NCI-H460 (cell line): ENCODE measurements around the gene OR4K15. TPM values are rescaled to one million over a fixed set of nuclear protein-coding genes. Genes with fewer than 3 reads are reported as not detected.
"Not testable (repeated sequence)": the region's sequence is repeated elsewhere in the genome, so short reads cannot be mapped to it uniquely, and the experiment has no call there.

Experiments used
- DNase-seq: peaks from one replicate; pipeline ENCODE4 v3.0.0-alpha.2; 2016; ENCODE audit warnings: low read depth; ENCODE audit errors: extremely low read depth
- polyA plus RNA-seq: library from polyadenylated mRNA; depleted of rRNA; stranded (reverse); fragments of >200 nt; gene quantifications from 2 replicates; pipeline ENCODE4 v1.2.3, GENCODE V29; 2014; cell fraction: nucleus; rRNA removed
- total RNA-seq: library from RNA; depleted of rRNA; stranded (reverse); fragments of >200 nt; shearing (Covaris generic); gene quantifications from 2 replicates; pipeline ENCODE4 v1.2.3, GENCODE V29; 2014; rRNA removed

The OR4K15 gene
- total RNA-seq, result not detected in 2 replicates
- not detected in 2 replicates for polyA plus RNA-seq

GRCh38 chr14:19975291-19975690 is at the start of gene OR4K15:
OR4K15 (plus strand) TSS chr14:19975591; CDS start chr14:19975591, 0 bp downstream.
- no peak for DNase-seq

- DNase-seq, result no peak
Observed at GRCh38 chr14:19930617-19931016, 44.8 kb upstream of the OR4K15 start, which contains the start of gene OR4K1. OR4K1 (plus strand) TSS chr14:19930917; CDS start chr14:19935667, 4,750 bp downstream.

- DNase-seq, result no peak
Observed at GRCh38 chr14:19941668-19942067, 33.7 kb upstream of the OR4K15 start.

GRCh38 chr14:19947413-19948090 is 27.8 kb upstream of the OR4K15 start:
- peak; percentile 9 for DNase-seq

- DNase-seq, result no peak
Observed at GRCh38 chr14:19949218-19949617, 26.2 kb upstream of the OR4K15 start.

- not testable (repeated sequence) for DNase-seq
Observed at GRCh38 chr14:19969735-19970134, 5.7 kb upstream of the OR4K15 start.

- no peak for DNase-seq
Observed at GRCh38 chr14:19974844-19975243, 547 bp upstream of the OR4K15 start.

GRCh38 chr14:19993438-19993837 is 18.0 kb downstream of the OR4K15 start:
- no peak for DNase-seq

GRCh38 chr14:20001863-20002262 is 26.5 kb downstream of the OR4K15 start, which contains the start of gene OR4Q2:
OR4Q2 (plus strand) TSS chr14:20002163.
- DNase-seq, result no peak

- DNase-seq, result no peak
Observed at GRCh38 chr14:20002319-20002718, 26.9 kb downstream of the OR4K15 start.

GRCh38 chr14:20008156-20008555 is 32.8 kb downstream of the OR4K15 start:
- no peak for DNase-seq

- no peak for DNase-seq
Observed at GRCh38 chr14:20019257-20019865, 44.0 kb downstream of the OR4K15 start, which contains the start of gene OR4K14. OR4K14 (minus strand) TSS chr14:20019307; CDS start chr14:20015193, 4,114 bp downstream.

Other genes with a start within 250 kb of the OR4K15 start
- gene OR4Q3, start 232.0 kb upstream of the OR4K15 start, total RNA-seq, result not detected in 2 replicates
- gene OR4M1, start 202.1 kb upstream of the OR4K15 start, total RNA-seq, result not detected in 2 replicates
- not detected in 2 replicates for gene OR4N2, start 171.8 kb upstream of the OR4K15 start, total RNA-seq
- not detected in 2 replicates for gene OR4K2, start 100.4 kb upstream of the OR4K15 start, total RNA-seq
- gene OR4K5, start 55.0 kb upstream of the OR4K15 start, total RNA-seq, result not detected in 2 replicates
- not detected in 2 replicates for gene OR4K1, start 44.7 kb upstream of the OR4K15 start, total RNA-seq
- not detected in 2 replicates for gene OR4Q2, start 26.6 kb downstream of the OR4K15 start, total RNA-seq
- not detected in 2 replicates for gene OR4K14, start 43.7 kb downstream of the OR4K15 start, total RNA-seq
- 0.02 TPM in 1 of 2 replicates, not detected in the other for gene OR4K13, start 60.4 kb downstream of the OR4K15 start, total RNA-seq
- gene OR4L1, start 84.5 kb downstream of the OR4K15 start, total RNA-seq, result not detected in 2 replicates
- gene OR4K17, start 135.1 kb downstream of the OR4K15 start, total RNA-seq, result not detected in 2 replicates
- gene OR4N5, start 163.2 kb downstream of the OR4K15 start, total RNA-seq, result not detected in 2 replicates
- not detected in 2 replicates for gene OR11G2, start 215.3 kb downstream of the OR4K15 start, total RNA-seq
- not detected in 2 replicates for gene OR11H6, start 248.1 kb downstream of the OR4K15 start, total RNA-seq